Stimulated activated CD4-positive, alpha-beta T cell treated with anti-CD3 and anti-CD28 coated beads, Interleukin-4, amount 100 ng/mL, for 1 hour (primary cell): ENCODE data around the gene CCDC70.
"Not testable (repeated sequence)": the region's sequence is repeated elsewhere in the genome, so short reads cannot be mapped to it uniquely, and the experiment has no call there.

Experiments
- DNase-seq: peaks from one replicate; pipeline ENCODE4 v3.0.0-alpha.2; 2020

The CCDC70 gene

DNA sequence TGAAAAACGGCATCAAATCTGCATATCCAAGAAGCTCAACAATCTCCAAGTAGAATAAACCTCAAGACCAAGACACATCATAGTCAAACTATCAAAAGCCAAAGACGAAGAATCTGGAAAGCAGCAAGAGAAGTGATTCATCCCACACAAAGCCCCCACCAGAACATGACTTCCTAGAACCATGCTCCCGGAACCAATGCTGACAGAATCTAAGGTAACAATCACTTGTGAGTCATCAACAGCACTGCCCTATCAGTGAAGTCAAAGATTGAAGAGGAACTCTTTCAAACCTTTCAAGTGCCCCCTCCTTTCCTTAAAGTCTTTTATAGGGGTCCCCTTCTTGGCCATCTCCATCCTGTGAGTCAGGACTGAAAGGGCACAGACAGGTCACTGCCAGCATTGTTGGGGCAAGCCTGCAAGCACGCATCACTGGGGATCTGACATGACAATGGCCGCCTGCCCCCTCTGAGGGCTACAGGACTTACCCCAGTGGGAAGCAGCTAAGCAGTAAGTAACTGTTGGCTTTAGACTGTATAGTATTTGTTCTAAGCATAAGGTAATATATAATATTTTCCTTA, at the start of gene CCDC70:
Gene CCDC70 (plus strand): TSS at position 247 of the 578 bp plus-strand sequence. CDS start 3,443 bp downstream, outside the sequence.
- no peak for DNase-seq

DNA sequence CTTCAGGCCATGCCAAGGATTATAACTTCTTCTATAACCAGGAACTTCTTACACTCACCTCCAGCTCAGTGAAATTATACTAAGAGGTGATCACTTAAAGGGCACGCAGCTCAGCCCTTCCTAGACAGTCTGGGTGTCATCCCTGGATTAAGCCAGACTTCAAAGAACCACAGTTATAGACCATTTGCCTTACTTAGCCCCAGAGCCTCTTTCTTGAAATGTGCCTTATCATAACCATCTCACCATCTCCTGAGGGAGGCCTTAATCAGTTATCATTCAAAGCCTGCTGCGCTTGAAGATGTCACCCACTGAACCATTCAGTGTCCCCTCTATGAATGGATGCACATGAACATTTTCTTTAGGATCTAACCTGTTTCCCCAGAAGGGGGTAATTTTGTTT, 47.7 kb upstream of the CCDC70 start:
- no peak for DNase-seq

DNA sequence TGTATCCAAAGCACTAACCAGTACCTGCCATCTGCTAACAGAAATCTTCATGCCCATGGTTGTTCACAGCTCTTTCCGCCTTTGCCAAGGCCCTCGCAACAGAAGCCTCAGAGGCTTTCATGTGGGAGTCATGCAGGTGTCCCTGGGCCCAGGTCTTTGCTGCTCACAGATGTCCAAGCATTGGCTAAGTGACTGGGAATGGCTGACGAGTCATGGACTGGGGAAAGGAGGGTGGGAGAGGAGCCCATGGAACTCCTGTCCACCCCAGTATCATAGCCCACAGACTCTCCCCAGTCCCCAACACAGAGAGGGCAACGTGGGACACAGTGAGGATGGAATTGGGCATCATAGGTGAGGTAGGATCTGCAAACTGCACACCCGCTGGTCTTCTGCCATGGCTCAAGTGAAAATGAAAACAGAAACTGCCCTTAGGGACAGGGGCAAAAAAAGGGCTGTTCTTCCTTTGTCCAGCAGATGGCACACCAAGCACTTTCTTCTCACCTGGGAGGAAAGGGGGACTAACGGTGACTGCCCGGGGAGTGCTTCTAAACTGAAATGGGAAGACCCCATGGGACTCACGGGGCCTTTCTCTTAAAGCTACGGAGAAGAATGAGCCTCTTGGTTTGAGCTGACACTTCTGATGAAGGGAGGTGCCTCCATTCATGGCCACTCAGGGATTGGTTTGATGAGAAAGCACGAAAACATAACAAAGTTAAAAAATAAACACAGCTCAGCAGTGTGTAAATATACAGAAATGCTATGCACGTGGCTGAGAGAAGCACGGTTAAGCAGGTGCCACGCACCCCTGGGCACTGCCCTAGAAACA, 46.7 kb upstream of the CCDC70 start:
- peak; percentile 66 for DNase-seq

DNA sequence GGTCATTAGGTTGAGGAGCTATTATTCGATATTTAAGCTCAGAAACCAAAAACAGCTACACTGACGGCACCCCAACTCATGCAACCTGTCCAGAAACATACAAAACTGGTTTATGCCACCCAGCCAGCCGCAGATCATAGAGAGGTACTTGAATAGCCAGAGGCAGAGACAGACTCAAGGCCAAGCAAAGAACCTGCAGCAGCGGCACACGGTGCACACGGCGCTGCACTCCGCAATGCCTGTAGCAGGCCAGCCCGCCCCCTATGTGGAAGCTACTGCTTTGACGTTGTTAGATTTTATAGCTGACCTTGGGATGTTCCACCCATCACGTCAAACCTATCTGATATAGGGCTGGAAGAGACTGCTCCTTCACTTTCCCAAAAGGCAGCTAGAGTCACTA, 45.9 kb upstream of the CCDC70 start:
- no peak for DNase-seq

DNA sequence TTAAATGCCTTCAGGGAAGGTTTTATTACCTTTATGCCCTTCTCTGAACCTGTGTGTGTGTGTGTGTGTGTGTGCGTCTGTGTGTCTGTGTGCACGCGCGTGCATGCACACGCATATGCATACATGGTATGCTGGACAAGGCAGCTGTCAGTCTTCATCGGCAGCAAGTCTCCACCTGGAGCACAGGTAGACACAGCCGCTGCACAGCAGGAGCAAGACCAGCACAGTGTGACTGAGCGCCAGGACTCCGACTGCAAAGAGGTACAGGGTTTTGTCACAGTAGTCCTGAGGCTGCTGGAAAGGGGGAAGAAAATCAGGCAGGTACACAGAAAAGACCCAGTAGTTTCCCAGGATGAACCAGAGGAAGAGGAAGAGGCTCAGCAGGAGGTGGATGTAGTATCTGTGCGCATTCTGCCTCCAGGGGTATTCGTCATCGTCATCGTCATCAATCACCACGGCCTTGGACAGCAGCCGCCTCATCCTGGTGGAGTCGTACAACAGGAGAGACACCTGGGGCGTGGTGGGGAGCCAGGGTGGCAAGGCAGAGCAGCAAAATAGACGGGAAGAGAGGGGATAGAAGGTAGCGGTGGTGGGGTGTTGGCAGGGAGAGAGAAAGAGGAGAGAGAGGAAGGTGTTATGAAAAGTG, 45.0 kb upstream of the CCDC70 start:
- DNase-seq = no peak

DNA sequence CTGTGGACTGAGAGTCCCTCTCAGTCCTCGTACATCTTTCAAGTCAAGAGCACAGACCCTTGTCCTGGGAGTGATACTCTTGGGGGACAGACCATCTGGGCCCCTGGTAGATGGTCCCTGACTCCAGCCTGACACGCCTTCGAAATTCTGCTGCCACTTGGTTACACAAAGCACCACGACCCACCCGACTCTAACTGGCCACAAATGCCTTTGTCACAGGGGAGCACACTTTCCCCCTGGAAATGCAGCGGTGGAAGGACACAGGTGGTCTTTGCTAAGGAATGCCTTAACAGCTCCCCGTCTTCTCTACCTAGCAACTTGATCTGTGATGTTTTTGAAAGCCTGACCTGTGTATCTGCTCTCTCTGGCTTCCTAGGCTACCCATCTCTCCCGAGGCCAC, 44.1 kb upstream of the CCDC70 start:
- DNase-seq = no peak

DNA sequence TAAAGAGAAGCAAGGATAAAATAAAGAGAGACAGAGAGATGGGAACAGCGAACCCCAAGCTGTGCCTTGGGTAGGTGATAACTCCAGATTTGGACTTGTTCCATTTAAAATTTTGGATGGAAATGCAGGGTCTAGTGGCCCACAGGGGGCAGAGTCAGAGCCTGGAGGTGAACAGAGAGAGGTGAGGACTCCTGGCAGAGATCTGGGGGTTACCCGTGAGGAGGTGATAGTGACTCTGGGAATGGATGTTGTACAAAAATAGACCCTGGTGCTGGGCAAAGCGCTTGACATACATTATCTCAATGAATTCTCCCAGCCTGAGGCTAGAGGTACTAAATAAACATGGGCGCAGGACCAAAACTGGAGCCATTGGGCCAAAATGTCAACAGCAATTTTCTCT, 43.5 kb upstream of the CCDC70 start:
- DNase-seq = no peak

DNA sequence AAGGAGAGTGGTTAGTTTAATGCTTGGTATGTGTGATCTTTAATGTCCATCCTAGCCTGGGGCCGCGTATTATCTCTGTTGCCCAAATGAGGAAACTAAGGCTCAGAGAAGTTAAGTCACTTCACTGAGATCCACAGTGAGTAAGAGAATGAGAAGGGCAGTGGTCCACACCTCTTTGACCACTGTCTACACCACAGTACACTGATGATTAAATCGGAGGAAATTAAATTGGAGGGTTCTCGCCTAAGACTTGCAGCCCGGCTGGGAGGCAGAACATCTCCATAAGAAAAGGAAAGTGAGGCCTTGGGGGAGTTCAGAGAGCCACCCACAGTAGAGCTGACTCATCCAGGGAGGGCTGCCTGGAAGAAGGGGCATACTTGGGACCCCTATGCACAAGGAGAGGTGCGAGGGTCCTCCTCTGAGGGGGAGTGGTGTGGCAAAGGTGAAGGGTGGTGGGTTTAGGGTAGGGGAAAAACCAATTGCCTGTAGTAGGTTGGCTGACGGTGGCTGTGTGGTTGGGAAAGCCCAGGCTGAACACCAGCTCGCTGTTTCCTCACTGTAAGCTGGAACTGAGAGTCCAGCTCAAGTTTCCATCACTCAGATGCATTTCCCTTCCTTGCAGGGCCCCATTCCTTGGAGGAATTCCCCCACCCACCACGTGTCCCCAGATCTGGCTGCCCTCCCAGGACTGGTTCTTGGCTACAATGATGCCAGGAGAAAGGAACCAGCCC, 42.8 kb upstream of the CCDC70 start:
- peak; percentile 67 for DNase-seq

DNA sequence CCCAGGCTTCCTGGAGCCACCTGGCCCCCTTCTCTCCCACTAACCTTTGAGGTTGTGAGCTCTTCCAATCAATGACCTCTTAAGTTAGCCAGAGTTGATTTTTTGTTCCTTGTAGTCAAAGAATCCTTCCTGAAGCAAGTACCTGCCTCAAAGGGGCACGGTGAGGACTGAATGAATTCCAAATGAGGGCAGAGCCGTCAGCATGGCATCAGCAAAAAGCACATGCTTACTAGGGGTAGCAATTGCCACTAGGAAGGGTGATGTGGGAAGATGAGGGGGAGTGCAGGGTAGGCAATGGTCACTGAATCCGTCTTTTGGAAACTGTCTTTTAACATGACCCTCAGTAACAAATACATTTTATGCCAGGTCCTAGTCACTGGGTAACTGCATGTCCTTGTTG, 42.2 kb upstream of the CCDC70 start:
- no peak for DNase-seq

DNA sequence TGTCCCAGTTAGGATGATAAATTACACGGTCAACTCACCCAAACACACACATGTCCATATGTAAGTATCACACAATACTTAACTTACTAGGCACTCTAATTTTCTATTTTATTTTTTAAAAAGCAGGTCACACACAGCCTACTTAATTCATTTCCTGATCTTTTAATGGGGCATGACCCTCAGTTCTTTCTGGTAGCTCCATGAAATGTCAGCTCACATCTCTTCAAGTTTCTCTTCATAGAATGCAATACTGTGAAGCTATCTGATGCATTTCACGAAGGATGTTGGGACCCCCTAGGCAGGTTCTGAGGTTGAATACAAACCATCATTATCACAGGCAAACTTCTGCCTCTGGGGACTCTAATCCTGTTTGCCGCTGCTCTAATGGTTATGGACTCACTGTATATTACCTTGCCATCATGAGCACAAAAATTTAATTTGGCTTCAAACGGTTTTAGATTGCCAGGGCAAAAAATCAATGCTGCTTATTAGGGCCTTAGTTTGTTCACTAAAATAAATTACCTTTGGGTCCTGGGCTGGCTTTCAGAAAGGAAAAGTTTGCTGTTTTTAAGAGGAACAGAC, 41.7 kb upstream of the CCDC70 start:
- no peak for DNase-seq

DNA sequence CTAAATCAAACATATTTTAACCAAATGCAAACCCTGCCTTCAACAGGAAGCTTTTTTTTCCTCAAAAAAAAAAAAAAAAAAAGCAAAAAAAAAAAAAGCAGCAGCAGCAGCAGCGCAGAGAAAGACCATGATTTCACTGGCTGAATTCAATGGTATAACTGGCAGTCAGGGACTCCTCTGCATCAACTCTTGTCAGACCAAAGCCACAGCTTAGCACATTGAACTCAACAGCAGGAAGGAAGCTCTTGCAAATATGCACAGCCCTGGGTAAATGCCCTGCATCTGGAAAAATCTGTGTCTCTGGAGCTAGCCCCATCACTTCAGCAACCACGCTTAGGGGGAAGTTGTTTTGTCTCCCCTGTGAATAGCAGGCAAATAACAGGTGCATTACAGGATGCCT, 40.2 kb upstream of the CCDC70 start:
- DNase-seq = no peak

DNA sequence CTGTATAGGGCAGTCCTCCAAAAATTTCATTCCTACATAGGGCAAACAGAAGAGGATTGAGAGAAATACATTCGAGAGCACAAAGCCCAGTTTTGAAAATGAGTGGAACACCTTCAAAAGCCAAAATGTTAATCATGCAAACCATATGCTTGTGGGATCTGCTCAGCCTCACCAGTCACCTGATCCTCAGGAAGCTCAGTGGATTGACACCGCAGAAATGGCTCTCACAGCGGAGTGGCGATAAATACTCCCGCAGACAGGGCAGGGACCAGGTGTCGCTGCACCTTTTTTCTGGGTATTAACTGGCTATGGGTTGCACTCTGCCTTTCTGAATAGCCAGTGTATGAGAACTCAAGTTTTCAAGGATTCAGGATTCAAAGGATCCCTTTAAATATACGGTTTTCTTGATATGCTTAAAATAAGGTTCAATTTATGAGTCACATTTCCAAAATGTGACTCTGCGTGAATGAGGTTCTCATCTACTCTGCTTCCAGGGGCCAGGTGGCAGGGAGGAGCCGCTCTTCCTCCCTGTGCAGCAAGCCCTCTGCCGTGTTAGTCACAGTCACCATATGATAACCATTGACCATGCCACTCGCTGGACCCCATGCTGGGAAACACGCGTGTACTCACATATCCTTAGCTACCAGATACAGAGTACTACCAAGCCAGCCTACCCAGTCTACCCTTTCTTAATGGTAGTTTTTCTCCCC, 39.5 kb upstream of the CCDC70 start:
- no peak for DNase-seq

DNA sequence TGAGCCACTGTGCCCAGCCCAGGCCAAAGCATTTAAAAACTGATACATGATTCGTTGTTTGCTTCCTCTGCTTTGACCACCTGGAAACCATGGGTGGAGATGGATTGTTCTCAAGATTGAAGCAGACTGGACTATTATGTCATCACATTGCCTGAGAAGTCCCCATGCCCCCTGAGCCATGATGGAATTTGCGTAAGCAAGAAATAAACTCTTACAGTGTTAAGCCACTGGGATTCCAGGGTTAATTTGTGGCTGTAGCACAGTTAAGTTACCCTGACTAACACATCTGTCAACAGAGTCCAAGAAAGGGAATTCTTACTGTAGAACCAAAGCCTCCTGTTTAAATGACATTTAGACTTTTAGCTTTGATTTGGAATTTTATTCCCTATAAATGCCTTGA, 38.4 kb upstream of the CCDC70 start:
- DNase-seq = no peak

DNA sequence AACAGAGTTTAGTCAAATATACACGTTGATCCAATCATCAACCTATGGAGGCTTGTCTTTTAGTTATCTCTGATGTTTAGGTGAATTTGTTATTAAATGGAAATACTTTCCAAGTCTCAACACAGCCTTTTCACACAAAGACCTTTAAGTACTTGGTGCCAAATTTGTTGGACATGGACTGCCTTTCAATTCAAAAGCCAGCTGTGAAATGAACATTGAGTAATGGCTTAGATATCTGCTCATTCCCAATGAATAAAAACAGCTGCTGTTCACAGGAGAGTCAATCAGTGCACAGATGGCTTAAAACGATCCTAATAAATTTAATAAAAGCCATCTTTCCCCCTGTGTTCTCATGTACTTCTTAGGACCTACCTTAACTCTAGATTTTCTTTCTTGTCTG, 37.9 kb upstream of the CCDC70 start:
- DNase-seq = no peak

DNA sequence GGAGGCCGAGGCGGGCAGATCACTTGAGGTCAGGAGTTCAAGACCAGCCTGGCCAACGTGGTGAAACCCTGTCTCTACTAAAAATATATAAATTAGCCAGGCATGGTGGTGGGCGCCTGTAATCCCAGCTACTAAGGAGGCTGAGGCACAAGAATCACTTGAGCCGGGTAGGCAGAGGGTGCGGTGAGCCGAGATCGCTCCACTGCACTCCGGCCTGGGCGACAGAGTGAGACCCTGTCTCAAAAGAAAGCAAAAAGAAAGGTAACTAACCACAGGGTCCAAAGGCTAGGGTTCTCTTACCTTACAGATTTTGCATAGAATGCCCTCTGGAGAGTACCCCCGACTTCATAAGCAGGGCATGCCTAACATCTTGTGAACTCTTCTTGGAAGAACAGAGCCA, 37.1 kb upstream of the CCDC70 start:
- not testable (repeated sequence) for DNase-seq

DNA sequence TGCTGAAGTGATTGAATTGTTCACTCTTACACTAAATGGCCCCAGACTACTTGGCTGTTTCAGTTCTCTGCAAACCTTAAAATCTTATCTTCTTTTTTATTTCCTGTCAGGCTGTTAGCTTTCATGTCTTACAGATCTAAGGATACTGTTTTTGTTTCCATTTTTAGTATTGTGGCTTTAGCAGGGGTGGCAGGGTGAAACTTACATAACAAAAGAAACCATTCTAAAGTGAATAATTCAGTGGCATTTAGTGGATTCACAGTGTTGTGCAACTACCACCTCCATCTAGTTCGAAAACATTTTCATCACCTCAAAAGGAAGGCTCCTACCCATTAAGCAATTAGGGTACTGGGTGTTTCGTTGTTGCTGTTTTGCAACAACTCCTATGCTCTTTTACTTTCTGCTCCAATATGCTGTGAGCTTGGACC, 36.6 kb upstream of the CCDC70 start:
- DNase-seq = no peak

DNA sequence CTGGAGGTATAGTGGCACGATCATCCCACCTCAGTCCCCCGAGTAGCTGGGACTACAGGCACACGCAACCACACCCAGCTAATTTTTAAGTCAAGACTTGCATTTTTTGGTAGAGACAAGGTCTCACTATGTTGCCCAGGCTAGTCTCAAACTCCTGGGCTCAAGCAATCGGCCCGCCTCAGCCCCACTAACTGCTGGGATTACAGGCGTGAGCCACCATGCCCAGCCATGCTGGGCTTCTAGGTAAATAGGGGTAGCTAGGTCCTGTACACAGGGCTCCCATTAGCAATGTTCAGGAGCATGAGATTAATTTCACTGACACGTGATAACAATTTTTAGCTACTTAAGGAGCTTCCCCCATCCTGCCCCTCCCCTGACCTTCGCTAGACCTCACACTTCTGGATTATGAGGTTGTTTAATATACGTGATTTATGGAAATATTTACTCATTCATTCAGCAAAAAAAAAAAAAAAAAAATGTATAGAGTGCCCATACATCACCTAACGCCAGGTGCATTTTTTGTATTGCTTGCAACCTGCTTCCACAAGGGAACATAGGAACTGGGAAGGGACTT, 36.0 kb upstream of the CCDC70 start:
- DNase-seq = no peak

DNA sequence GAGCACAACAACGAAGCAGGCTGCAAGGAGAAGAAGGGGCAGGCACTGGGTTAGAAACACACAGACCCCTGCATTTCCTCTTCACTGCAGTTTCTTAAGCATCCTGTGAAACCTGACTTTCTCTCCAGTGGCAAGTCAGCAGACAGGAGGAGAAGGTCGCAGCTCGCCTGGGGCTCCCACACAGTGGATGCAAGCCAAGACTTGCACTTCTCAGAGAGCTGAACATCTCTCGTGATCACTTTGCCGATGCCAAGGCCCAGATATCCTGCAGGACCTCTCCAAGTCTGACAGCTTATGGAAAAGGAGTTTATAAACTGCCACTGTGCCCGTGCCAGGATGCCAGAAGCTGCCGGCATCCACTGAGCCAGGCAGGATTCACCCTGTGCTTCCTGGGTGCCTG, 35.2 kb upstream of the CCDC70 start:
- no peak for DNase-seq

DNA sequence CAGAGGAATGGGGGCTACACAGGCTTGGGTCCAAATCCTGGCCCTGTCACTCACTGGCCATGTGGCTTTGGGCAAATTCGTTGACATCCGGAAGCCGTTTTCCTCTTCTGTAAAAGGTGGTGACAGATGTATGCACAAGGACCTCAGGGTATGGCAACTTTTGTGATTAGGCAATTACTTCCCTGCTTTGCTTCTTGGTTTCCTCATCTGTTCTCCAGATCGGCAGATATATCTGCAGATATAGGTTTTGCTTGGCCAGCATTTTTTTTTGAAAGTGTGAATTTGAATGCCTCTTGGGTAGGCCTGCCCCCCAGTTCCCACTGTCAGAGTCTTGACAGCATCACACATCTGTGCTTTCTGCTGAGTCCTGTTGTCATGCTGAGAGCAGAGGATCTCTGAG, 34.5 kb upstream of the CCDC70 start:
- DNase-seq = no peak

DNA sequence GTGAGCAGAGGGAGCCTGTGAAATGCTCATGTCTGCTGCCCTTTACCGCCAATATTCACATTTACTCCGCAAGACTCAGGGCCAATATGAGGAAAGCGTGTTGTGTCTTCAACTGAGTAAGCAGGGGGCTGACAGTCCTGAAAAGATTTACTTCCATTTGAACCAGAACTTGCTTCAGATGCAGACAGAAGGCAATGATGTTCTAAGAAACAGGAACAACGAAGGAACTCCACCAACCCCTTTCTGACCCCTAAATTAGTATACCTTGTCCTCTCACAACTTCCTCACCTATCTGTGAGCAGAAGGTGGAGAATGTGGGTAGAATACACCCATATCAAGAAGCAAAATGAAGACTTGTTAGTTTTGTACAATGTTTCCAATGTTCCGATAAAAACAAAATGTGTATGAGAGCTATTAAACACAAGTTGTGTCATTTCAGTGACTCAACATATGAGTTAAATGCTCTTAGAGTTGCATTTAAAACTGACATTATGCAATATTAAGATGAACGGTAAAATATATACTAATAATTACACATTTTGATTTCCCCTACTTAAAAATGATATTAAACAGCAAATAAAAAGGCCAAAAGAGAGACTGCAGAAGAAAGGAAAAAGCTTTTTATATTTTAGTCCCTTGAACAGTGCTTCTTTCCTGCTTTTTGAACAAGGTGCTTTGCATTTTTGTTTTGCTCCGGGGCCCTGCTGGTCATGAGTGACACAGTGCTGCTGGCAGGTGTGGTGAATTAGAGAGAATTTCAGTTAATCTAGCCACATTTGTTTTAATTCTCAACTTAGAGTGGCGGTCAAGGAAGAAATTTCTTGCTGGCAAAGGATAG, 32.8 kb upstream of the CCDC70 start:
- no peak for DNase-seq

DNA sequence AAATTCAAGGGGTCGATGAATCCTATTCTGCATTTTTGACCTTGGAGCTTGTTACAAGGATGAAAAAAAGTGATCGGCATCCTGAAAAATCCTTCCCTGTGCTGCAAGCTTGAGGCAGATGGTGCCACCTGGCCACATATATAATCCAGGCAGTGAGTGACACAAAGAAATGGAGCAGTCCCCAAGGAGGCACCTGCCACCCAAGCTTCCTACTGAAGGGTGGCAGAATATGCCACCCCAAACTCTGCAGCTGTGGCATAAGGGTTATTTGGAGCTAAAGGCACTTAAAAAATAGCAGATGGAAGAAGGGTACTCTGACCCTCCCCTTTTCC, 32.2 kb upstream of the CCDC70 start:
- DNase-seq = no peak
